HG02840 (cell line): Measurements from ENCODE around the gene PPP3CA.

Source experiments
- ATAC-seq: cut with Tn5 transposase; IDR thresholded peaks from one replicate; pipeline ENCODE4 v1.9.1; 2021; ENCODE audit warnings: mild to moderate bottlenecking, moderate library complexity, moderate number of reproducible peaks; ENCODE audit not compliant: unreplicated experiment, low FRiP score

PPP3CA gene

GRCh38 chr4:101222156-101222845 lies 125.0 kb downstream of the PPP3CA start:
- no peak for ATAC-seq

- ATAC-seq = no peak
Observed at GRCh38 chr4:101221294-101221693, 126.0 kb downstream of the PPP3CA start.

- ATAC-seq = no peak
Observed at GRCh38 chr4:101218894-101219293, 128.4 kb downstream of the PPP3CA start.

- ATAC-seq = no peak
Observed at GRCh38 chr4:101218346-101218745, 129.0 kb downstream of the PPP3CA start.

- ATAC-seq = no peak
Observed at GRCh38 chr4:101217353-101218031, 129.8 kb downstream of the PPP3CA start.

GRCh38 chr4:101211146-101211553 lies 136.2 kb downstream of the PPP3CA start:
- no peak for ATAC-seq

GRCh38 chr4:101210331-101210730 lies 137.0 kb downstream of the PPP3CA start:
- ATAC-seq = no peak

GRCh38 chr4:101208171-101208570 lies 139.2 kb downstream of the PPP3CA start:
- no peak for ATAC-seq

GRCh38 chr4:101205916-101206315 lies 141.4 kb downstream of the PPP3CA start:
- ATAC-seq = peak; percentile 74

- ATAC-seq = no peak
Observed at GRCh38 chr4:101201421-101201820, 145.9 kb downstream of the PPP3CA start.

- ATAC-seq = no peak
Observed at GRCh38 chr4:101200561-101200960, 146.8 kb downstream of the PPP3CA start.

GRCh38 chr4:101199507-101200285 lies 147.6 kb downstream of the PPP3CA start:
- no peak for ATAC-seq

- no peak for ATAC-seq
Observed at GRCh38 chr4:101198682-101199339, 148.5 kb downstream of the PPP3CA start.

GRCh38 chr4:101197350-101197749 lies 150.0 kb downstream of the PPP3CA start:
- no peak for ATAC-seq

- ATAC-seq = no peak
Observed at GRCh38 chr4:101192244-101192643, 155.1 kb downstream of the PPP3CA start.

- ATAC-seq = no peak
Observed at GRCh38 chr4:101191302-101192098, 155.8 kb downstream of the PPP3CA start.

- ATAC-seq = no peak
Observed at GRCh38 chr4:101190751-101191150, 156.6 kb downstream of the PPP3CA start.

GRCh38 chr4:101188906-101189305 lies 158.4 kb downstream of the PPP3CA start:
- no peak for ATAC-seq

GRCh38 chr4:101187841-101188240 lies 159.5 kb downstream of the PPP3CA start:
- no peak for ATAC-seq

GRCh38 chr4:101186567-101187184 lies 160.7 kb downstream of the PPP3CA start:
- ATAC-seq = no peak
